ENCODE measurements around the gene MORN2. TPM values are rescaled to one million over a fixed set of nuclear protein-coding genes. Genes with fewer than 3 reads are reported as not detected.

MORN2 gene
- total RNA-seq, 1 experiment from 2014 or later, result 8.0 TPM

DNA sequence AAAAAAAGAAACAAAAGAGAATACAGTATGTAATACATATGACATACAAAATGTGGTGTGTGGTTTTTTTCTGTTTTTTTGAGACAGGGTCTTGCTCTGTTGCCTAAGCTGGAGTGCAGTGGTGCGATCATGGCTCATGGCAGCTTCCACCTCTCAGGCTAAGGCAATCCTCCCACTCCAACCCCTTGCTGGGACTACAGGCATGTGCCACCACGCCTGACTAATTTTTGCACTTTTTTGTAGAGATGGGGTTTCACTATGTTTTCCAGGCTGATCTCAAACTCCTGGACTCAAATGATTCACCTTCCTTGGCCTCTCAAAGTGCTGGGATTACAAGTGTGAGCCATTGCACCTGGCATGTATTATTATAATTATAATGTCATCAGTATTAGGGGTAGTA is 39.0 kb upstream of the MORN2 start:
- H3K4me1 ChIP-seq (ENCODE audit: insufficient read depth, low read length), result no peaks in the 10 kb centered on the region
- no peak overlapping the region for H3K56ac ChIP-seq (ENCODE audit: insufficient read length, low read depth, low read length)
- TF ChIP-seq, protein P1, sequence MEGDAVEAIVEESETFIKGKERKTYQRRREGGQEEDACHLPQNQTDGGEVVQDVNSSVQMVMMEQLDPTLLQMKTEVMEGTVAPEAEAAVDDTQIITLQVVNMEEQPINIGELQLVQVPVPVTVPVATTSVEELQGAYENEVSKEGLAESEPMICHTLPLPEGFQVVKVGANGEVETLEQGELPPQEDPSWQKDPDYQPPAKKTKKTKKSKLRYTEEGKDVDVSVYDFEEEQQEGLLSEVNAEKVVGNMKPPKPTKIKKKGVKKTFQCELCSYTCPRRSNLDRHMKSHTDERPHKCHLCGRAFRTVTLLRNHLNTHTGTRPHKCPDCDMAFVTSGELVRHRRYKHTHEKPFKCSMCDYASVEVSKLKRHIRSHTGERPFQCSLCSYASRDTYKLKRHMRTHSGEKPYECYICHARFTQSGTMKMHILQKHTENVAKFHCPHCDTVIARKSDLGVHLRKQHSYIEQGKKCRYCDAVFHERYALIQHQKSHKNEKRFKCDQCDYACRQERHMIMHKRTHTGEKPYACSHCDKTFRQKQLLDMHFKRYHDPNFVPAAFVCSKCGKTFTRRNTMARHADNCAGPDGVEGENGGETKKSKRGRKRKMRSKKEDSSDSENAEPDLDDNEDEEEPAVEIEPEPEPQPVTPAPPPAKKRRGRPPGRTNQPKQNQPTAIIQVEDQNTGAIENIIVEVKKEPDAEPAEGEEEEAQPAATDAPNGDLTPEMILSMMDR (conservative IDR thresholded peaks at IDR 0.05), result no peak
- H2BK5ac ChIP-seq (ENCODE audit: insufficient read length, low read length), result no peak overlapping the region
- no peak overlapping the region for H3K23ac ChIP-seq (ENCODE audit: insufficient read length, low read depth, low read length)
- no peak overlapping the region for H3K27ac Mint-ChIP-seq
- no peaks in the 10 kb centered on the region for H3K9me3 ChIP-seq (ENCODE audit: control insufficient read depth, low read depth, low read length)
- H3K27me3 Mint-ChIP-seq (ENCODE audit: low read depth), result no peaks in the 10 kb centered on the region
- H4K8ac ChIP-seq (replicated peaks; ENCODE audit: insufficient read length, low read depth, low read length), result no peak overlapping the region
- H3K27ac ChIP-seq (ENCODE audit: insufficient read length, low read depth, low read length), result no peak overlapping the region
- no peak overlapping the region for H2BK120ac ChIP-seq (ENCODE audit: low read depth, low read length, poor library complexity, severe bottlenecking)
- H2AFZ ChIP-seq (ENCODE audit: low read length), result no peak overlapping the region
- H3K18ac ChIP-seq (ENCODE audit: insufficient read length, low read depth, low read length), result no peak overlapping the region
- H3K9ac ChIP-seq (ENCODE audit: extremely low read depth, insufficient read length, low read length), result no peak overlapping the region
- no peak overlapping the region for H4K5ac ChIP-seq (ENCODE audit: insufficient read length, low read depth, low read length)
- peaks cover 5 to 45% (median 18%) of the 10 kb centered on the region in 3 experiments; a peak in 6 of 7 replicates for H3K36me3 Mint-ChIP-seq (ENCODE audit: insufficient read depth in 1 of 3, low read depth in 3 of 3)
- H2BK20ac ChIP-seq (ENCODE audit: low read depth, low read length, poor library complexity, severe bottlenecking), result no peak overlapping the region
- no peaks in the 10 kb centered on the region for H3K9me3 Mint-ChIP-seq
- no peak overlapping the region for H3K4me3 Mint-ChIP-seq
- no peak overlapping the region for H4K91ac ChIP-seq (ENCODE audit: insufficient read length, low read depth, low read length)
- H3K79me2 ChIP-seq (ENCODE audit: insufficient read depth, low read length), result no peaks in the 10 kb centered on the region
- no peak overlapping the region for H2AK5ac ChIP-seq (ENCODE audit: insufficient read length, low read length)
- H3K23me2 ChIP-seq (ENCODE audit: insufficient read length, low read depth, low read length, poor library complexity, severe bottlenecking), result no peaks in the 10 kb centered on the region
- H2BK12ac ChIP-seq (ENCODE audit: insufficient read length, low read depth, low read length), result no peak overlapping the region
- H3K4me1 Mint-ChIP-seq, result no peaks in the 10 kb centered on the region
- H3K14ac ChIP-seq (ENCODE audit: insufficient read depth, low read length), result no peak overlapping the region
- H3T11ph ChIP-seq (ENCODE audit: low read length), result no peak overlapping the region
- H2BK15ac ChIP-seq (ENCODE audit: low read depth, low read length), result no peak overlapping the region
- H4K20me1 ChIP-seq (ENCODE audit: control insufficient read depth, insufficient read depth, insufficient read length), result no peaks in the 10 kb centered on the region
- no peak overlapping the region for H3K4me2 ChIP-seq (ENCODE audit: insufficient read depth, insufficient read length, low read length)
- WGBS (ENCODE audit: extremely low coverage, insufficient read length, low lambda C conversion rate), result no CpG with 5 or more reads among the region's 2 CpGs
- DNase-seq, result no peak
- H3K27me3 ChIP-seq (ENCODE audit: insufficient read depth, low read length), result no peaks in the 10 kb centered on the region
- no peak overlapping the region for H3K4ac ChIP-seq (ENCODE audit: low read depth, low read length)
- no peaks in the 10 kb centered on the region for H3K79me1 ChIP-seq (ENCODE audit: insufficient read depth, low read depth, low read length, poor library complexity, severe bottlenecking)
